ENCODE measurements around the gene FAM200A. TPM values are rescaled to one million over a fixed set of nuclear protein-coding genes. Genes with fewer than 3 reads are reported as not detected.
"Not testable (repeated sequence)": the region's sequence is repeated elsewhere in the genome, so short reads cannot be mapped to it uniquely, and the experiment has no call there.

Gene FAM200A
- polyA plus RNA-seq, 6 donors from 2014 or later = 3.5 to 6.4 (median 5.3) TPM

DNA sequence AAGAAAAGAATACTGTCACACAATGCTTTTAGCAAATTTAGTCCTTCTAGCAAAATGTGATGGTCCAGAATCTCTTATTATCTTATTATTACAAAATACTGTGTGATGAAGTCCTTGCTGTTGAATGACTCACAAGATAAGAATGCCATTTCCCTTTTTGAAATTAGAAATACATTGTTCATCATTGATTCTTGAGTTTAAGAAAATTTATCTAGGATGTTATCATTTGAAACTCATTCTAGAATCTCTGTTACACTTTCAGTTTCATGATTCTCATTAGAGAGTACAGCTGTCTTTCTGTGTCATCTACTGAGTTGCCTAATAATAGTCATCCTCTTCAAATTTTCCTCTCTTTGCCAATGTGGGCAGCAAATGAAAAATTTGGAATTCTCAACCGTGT lies 37.9 kb downstream of the FAM200A start:
- Mint-ChIP-seq H3K4me1 (peaks cover 8 to 10% (median 10%) of the 10 kb centered on the region in 3 donors), H3K27ac (no peak overlapping the region), H3K36me3 (peaks cover 4 to 21% of the 10 kb centered on the region in 2 donors), H3K4me3 (no peak overlapping the region), H3K9me3 (no peaks in the 10 kb centered on the region), H3K27me3 (no peaks in the 10 kb centered on the region)
- DNase-seq (no peak), ATAC-seq (ENCODE audit: low read depth in 2 of 2) (no peak)

DNA sequence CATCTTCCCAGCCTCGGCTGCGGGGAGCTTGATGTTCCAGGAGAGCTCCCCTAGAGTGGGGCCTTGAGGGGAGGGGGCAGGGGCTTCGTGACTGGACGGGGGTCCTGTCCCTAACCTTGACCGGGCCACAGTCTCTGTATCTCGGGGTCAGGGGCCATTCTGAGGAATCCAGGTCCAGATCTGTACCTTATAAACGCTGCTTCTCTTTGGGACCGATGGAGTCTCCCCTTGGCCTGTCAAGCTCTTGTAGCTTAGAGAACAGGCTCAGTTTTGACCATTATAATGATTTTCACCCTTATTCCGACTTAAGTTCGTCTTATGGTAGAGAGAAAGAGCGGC lies 46.6 kb downstream of the FAM200A start:
- ATAC-seq (ENCODE audit: low read depth in 2 of 2) (no peak), DNase-seq (no peak)
- H3K36me3 Mint-ChIP-seq = peaks cover 0 to 2% of the 10 kb centered on the region in 2 donors
- H3K4me1 Mint-ChIP-seq = peaks cover 18 to 38% (median 18%) of the 10 kb centered on the region in 3 donors
- peak overlapping the region; percentile 81 to 100 (median 100) for H3K4me3 Mint-ChIP-seq
- peak overlapping the region; percentile 82 to 100 (median 98) for H3K27ac Mint-ChIP-seq
- no peaks in the 10 kb centered on the region for H3K9me3 Mint-ChIP-seq
- H3K27me3 Mint-ChIP-seq = no peaks in the 10 kb centered on the region

DNA sequence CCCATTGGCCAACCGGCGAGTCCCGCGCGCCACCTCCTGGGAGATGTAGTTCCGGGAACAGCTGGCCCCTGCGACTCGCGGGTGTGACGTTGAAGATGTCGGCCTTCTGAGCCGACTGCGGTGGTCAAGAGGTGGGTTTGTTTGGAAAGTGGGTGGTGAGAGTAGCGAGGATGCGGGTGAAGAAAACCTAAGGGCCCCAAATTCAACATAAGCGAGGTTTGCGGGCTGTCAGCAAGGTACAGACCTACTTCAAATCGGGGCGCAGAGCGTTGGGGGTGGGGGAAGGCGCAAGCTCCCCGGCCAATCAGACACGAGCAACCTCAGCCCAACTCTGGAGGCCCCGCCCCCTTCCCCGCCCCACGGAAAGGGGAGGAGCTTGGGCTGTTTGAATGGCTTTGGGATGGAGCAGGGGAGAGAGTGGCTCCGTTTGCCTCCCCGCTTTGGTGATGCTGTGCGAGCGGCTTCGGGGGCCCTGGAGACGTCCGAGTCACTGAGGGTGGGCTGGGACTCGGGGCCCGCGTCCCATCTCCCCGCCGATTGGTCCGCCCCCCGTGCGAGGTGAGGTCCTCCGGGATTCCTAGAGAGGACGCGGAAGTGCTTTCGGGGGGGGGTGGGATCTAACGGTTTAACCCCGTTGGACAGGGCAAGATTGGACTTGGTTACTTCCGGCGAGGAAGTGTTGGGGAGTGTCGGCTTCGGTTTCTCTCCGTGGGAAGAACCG lies 47.2 kb downstream of the FAM200A start, which contains the start of gene ZKSCAN5:
TSS of gene ZKSCAN5 (plus strand) at position 60 of the 721 bp plus-strand sequence. CDS start 1,383 bp downstream, outside the sequence.
- Mint-ChIP-seq H3K27me3 (no peaks in the 10 kb centered on the region), H3K9me3 (no peaks in the 10 kb centered on the region), H3K4me3 (peak within 1 kb of the TSS; percentile 81 to 100 (median 100)), H3K36me3 (peaks cover 0 to 7% of the 10 kb centered on the region in 2 donors), H3K27ac (peak within 1 kb of the TSS; percentile 82 to 100 (median 98)), H3K4me1 (peaks cover 18 to 42% (median 23%) of the 10 kb centered on the region in 3 donors)
- ATAC-seq (ENCODE audit: low read depth in 2 of 2) = peak; percentile 80 to 81
- peak; percentile 96 for DNase-seq

DNA sequence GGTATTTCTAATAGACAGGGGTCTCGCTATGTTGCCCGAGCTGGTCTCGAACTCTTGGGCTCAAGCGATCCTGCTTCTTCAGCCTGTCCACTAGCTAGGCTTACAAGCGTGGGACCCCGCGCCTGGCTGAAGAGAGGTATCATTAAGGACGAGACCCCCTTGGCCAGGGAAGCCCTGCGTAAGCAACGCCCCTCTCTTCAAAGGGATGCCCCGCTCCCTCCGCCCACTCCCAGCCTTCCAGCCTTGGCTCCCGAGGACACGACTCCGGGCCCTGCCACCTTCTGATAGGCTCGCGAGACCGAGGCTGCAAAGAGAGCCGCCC lies 47.7 kb downstream of the FAM200A start:
- DNase-seq (no peak), ATAC-seq (ENCODE audit: low read depth in 2 of 2) (no peak)

DNA sequence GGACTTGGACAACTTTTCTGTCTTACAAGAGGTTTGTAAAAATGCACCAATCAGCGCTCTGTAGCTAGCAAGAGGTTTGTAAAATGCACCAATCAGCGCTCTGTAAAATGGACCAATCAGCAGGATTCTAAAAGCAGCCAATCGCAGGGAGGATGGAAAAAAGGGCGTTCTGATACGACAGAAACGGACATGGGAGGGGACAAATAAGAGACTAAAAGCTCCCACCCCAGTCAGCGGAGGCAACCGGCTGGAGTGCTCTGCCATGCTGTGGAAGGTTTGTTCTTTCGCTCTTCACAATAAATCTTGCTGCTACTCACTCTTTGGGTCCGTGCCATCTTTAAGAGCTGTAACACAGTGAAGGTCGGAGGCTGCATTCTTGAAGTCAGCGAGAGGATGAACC lies 50.7 kb downstream of the FAM200A start:
- Mint-ChIP-seq H3K36me3 (peaks cover 2 to 16% of the 10 kb centered on the region in 2 donors), H3K4me1 (peaks cover 25 to 48% (median 34%) of the 10 kb centered on the region in 3 donors), H3K4me3 (peak overlapping the region; percentile 57 to 100 (median 98)), H3K27ac (peak overlapping the region in 1 of 6 donors; percentile 39)
- DNase-seq; ATAC-seq (ENCODE audit: low read depth in 2 of 2); H3K27me3 Mint-ChIP-seq; H3K9me3 Mint-ChIP-seq: not testable (repeated sequence)

More for the DNA sequence above, 47.7 kb downstream of the FAM200A start:
- no peaks in the 10 kb centered on the region for H3K27me3 Mint-ChIP-seq
- peaks cover 18 to 45% (median 27%) of the 10 kb centered on the region in 3 donors for H3K4me1 Mint-ChIP-seq
- H3K27ac Mint-ChIP-seq = peak overlapping the region; percentile 82 to 100 (median 98)
- peaks cover 0 to 8% of the 10 kb centered on the region in 2 donors for H3K36me3 Mint-ChIP-seq
- H3K4me3 Mint-ChIP-seq = peak overlapping the region; percentile 81 to 100 (median 100)
- H3K9me3 Mint-ChIP-seq = no peaks in the 10 kb centered on the region

DNA sequence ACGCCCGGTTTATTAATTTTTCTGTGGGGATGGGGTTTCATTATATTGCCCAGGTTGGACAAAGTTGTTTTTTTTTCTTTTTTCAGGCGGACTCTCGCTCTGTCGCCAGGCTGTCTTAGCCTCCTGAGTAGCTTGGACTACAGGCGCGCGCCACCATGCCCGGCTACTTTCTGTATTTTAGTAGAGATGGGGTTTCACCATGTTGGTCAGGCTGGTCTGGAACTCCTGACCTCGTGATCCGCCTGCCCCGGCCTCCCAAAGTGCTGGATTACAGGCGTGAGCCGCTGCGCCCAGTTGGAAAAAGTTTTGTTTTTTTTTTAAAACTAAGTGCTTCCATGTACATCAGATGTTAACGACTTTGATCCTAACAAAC lies 51.3 kb downstream of the FAM200A start:
- Mint-ChIP-seq H3K27ac (peak overlapping the region; percentile 99 to 100 (median 99)), H3K9me3 (no peaks in the 10 kb centered on the region), H3K27me3 (no peaks in the 10 kb centered on the region), H3K4me3 (peak overlapping the region; percentile 95 to 100 (median 99)), H3K4me1 (peaks cover 19 to 46% (median 28%) of the 10 kb centered on the region in 3 donors), H3K36me3 (peaks cover 5 to 16% of the 10 kb centered on the region in 2 donors)
- DNase-seq (no peak), ATAC-seq (ENCODE audit: low read depth in 2 of 2) (no peak)

DNA sequence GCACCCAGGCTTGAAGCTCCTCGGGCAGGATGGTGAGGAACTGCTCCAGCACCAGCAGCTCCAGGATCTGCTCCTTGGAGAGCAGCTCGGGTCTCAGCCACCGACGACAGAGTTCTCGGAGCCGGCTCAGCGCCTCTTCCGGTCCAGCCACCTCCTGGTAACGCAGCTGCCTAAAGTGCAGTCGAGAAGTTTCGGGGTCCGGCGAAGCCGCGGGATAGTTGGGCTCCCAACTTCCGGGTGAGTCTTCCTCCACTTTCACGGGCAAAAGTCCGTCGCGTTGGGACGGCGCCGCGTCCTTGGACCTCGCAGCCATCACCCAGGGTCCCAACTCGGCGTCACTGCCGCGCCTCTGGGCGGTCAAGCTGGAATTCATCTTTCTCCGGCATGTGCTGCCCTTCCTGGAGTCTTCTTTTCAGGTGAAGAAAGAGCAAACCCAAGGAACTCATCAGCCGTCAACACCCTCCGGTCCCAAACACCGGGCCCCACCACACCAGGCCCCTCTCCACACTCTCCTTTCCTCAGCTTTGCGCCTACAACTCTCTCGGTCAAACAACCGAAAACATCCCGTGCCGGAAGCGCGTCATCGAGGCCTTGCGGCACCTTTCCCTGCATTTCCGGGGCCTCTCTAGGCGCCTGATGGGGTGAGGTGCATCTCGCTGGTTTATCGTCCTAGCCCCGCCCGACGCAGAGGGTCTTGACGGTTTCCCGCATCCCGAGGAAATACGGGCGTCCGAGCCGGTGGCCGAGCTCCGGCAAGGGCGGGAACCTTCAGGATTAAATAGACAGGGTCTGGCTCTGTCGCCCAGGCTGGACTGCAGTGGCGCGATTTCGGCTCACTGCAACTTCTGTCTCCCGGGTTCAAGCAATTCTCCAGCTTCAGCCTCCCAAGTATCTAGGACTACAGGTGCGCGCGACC lies 51.9 kb downstream of the FAM200A start, which contains the start of gene ZNF394:
TSS of gene ZNF394 (minus strand) at position 561 of the 916 bp plus-strand sequence. CDS start at position 373, 188 bp downstream.
- H3K4me3 Mint-ChIP-seq = peak within 1 kb of the TSS; percentile 95 to 100 (median 99)
- H3K36me3 Mint-ChIP-seq = peaks cover 5 to 16% of the 10 kb centered on the region in 2 donors
- peak within 1 kb of the TSS; percentile 99 to 100 (median 99) for H3K27ac Mint-ChIP-seq
- DNase-seq = peak; percentile 86
- peak; percentile 47 to 49 for ATAC-seq (ENCODE audit: low read depth in 2 of 2)
- H3K4me1 Mint-ChIP-seq = peaks cover 16 to 44% (median 27%) of the 10 kb centered on the region in 3 donors
- H3K9me3 Mint-ChIP-seq = peaks cover 0 to 2% (median 0%) of the 10 kb centered on the region in 7 donors
- H3K27me3 Mint-ChIP-seq = no peaks in the 10 kb centered on the region

DNA sequence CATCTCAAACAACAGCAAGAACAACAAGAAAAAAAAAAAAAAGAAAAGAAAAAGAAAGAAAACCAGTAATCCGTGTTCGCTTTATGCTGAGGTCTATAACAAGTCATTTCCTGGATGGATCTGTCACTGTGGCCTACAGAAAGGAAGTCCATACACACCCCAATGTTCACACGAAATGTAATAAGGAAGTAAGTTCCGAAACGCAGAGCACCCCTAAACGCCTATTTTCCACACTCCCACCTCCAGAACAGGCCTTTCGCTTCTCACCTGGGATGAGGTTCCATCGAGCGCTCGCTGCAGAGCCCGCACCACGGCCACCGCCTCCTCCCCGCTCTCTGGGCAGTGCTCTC lies 52.6 kb downstream of the FAM200A start:
- peaks cover 16 to 44% (median 27%) of the 10 kb centered on the region in 3 donors for H3K4me1 Mint-ChIP-seq
- peak overlapping the region; percentile 95 to 100 (median 99) for H3K4me3 Mint-ChIP-seq
- H3K9me3 Mint-ChIP-seq = peaks cover 0 to 8% (median 1%) of the 10 kb centered on the region in 7 donors
- no peaks in the 10 kb centered on the region for H3K27me3 Mint-ChIP-seq
- peak; percentile 38 for DNase-seq
- peak overlapping the region; percentile 99 to 100 (median 99) for H3K27ac Mint-ChIP-seq
- peaks cover 7 to 19% of the 10 kb centered on the region in 2 donors for H3K36me3 Mint-ChIP-seq
- peak; percentile 48 to 58 for ATAC-seq (ENCODE audit: low read depth in 2 of 2)

DNA sequence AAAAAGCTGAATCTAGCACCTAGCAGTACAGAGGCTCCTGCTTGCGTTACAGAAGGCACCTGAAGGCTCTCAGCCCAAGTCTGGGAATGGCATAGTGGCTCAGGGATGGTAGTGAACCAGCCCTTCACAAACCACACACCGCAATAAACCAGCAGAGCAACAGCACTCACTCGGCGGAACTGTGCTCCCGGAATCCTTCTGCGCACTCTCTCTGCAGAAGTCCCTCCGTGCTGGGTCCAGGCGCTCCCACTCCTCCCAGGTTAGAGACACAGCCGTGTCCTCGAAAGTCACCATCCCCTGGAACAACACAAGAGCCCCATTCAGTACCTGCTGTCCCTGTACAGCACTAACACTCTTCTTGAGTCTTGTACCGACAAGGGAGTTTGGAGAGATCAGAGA lies 53.4 kb downstream of the FAM200A start:
- ATAC-seq (ENCODE audit: low read depth in 2 of 2) = no peak
- Mint-ChIP-seq H3K4me1 (peaks cover 16 to 44% (median 27%) of the 10 kb centered on the region in 3 donors), H3K27ac (peak overlapping the region; percentile 11 to 100 (median 99)), H3K27me3 (no peaks in the 10 kb centered on the region), H3K36me3 (peaks cover 15 to 27% of the 10 kb centered on the region in 2 donors), H3K4me3 (peak overlapping the region; percentile 95 to 100 (median 99)), H3K9me3 (peaks cover 0 to 16% (median 9%) of the 10 kb centered on the region in 7 donors)
- DNase-seq = no peak

DNA sequence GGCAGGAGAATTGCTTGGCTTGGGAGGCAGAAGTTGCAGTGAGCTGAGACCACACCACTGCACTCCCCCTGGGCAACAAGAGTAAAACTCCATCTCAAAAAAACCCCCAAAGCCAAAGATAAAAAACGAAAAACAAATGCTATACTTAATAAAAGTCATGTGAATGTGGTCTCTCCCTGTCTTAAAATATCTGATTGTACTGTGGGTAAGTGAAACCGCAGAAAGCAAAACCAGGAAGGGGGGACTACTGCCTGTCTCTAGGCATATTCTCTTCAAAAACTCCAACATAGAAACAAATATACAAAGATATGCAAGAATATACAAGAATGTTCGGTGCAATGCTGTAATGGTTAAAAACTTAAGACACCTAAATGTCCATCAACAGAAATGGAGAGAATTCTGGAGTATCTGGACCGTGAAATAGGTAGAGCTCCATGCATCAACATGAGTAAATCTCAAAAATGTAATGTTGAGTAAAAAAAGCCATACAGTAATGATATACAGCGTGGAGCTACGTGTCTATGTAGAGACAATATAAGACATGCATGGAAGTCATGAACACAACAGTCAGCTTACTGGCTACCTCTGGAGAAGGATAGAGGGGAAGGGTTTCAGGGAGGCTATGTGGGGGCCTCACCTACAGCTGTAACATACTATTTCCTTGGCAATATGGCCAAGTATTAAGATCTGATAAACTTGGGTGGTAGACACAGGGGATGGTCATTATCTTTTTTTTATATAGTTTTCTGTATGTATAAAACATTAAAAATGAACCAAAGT lies 54.0 kb downstream of the FAM200A start:
- DNase-seq (no peak), ATAC-seq (ENCODE audit: low read depth in 2 of 2) (no peak)
- Mint-ChIP-seq H3K4me1 (peaks cover 16 to 44% (median 27%) of the 10 kb centered on the region in 3 donors), H3K4me3 (peak overlapping the region; percentile 95 to 100 (median 99)), H3K36me3 (peaks cover 19 to 31% of the 10 kb centered on the region in 2 donors), H3K9me3 (peaks cover 0 to 22% (median 14%) of the 10 kb centered on the region in 7 donors), H3K27me3 (no peaks in the 10 kb centered on the region), H3K27ac (peak overlapping the region in 4 of 6 donors; percentile 2 to 100 (median 88))

Data from naive B cell (primary cell).